ENCODE results near the gene TTLL13.
A peak's percentile ranks its signal among the peaks of the same experiment; 100 is the strongest.
"Not testable (repeated sequence)": the region's sequence is repeated elsewhere in the genome, so short reads cannot be mapped to it uniquely, and the experiment has no call there.

TTLL13 gene

GRCh38 chr15:90281637-90282036 lies 32.3 kb downstream of the TTLL13 start:
- DNase-seq (ENCODE audit: low spot score): not testable (repeated sequence)

DNA sequence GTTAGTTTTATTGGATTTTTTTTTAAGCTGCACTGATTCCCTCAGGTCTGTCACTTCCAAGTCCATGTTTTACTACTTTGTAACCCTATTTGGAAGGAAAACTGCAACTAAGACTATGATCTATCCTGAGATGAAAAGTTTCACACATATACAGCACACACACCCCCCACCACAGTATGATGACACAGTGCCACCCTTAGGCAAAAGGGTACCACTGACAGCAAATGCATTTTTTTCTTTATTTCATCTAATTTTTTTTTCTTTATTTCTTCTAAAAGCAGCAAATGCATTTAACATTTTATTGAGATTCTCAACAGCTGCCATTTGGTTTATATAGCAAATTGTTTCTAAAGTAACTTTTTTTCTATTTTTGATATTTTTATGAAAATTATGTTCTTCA lies 37.3 kb downstream of the TTLL13 start:
- DNase-seq (ENCODE audit: low spot score): no peak

DNA sequence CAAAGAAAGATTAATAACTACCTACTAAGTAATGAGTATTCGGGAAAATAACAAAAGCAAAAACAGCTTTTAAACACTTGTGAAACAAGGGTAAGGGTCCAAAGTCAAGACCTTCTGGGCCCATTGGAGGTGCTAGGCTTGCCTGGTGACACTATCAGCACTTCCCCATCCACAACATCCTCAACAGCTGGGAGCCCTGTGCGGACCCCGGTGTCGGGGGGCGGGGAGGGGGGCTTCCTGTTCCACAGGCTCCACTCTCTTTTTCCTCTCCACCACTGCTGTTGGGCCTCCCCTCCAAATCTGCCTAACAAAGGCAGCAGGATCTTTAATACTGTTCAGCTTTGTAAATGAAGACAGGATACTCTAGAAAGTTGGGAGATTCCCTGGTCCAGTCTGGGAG lies 37.7 kb downstream of the TTLL13 start:
- DNase-seq (ENCODE audit: low spot score): no peak

- DNase-seq (ENCODE audit: low spot score): no peak
Measured at GRCh38 chr15:90287946-90288345, 38.6 kb downstream of the TTLL13 start.

DNA sequence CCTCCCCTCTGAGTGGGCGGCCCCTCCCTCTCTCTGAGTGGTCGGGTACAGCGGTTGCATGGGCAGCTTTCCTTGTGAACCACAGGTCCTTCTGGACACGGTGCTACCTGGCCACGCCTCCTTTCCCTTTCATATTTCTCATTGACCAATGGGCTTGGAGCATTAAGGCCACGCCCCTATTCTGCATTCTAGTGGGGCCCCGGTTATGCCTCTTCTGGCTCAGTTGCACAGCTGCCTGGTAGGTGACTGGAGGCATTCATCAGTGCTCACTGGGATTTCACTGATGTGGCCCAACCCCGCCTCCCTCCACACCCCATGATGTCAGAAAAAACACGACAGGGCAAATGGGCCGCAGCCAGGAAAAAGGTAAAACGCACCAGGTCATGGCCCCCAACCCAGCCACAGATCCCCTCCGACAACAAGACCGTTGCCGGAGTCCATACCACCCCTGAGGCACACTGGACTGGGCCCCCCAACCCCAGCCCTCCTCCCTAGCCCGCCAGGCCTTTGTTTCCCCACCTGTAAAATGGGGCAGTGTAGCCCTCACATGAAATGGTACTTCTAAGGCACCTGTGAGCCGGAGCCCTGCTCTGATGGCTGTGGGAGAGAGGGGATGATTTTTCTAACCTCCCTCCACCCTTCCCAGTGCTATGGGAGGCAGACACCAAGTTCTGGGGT lies 42.5 kb downstream of the TTLL13 start:
- DNase-seq (ENCODE audit: low spot score): peak; percentile 27

DNA sequence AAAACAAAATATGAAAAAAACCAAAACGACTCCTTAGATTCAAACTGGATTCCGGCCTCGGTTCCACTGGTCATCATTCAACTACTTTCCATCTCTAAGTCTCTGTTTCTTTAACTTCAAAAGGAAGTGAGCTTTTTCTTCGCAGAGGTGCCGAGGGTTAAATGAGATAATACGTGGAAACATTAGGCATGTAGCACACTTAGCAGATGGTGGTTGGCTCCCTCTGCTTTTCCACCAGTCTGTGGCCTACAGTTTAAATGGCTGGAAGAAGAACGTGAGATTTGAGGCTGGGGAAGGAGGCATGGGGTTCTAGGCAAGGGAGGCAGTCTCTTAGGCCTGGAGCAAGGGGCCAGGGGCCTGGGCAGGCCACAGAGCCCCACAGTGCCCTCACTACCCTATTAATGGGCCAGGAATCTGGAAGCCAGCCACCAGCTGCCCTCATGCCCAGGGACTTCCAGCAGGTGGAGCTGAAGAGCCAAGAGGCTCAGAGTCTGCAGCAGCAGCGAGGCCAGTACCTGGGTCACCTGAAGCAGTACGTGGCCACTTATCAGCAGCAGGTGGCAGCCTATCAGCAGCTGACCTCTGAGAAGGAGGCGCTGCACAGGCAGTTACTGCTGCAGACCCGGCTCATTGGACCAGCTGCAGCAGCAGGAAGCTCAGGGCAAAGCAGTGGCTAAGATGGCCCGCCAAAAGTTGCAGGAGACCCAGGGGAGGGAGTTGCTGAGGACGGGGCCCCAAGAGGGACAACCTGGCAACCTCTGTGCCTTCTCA lies 43.9 kb downstream of the TTLL13 start:
- peak; percentile 31 for DNase-seq (ENCODE audit: low spot score)

GRCh38 chr15:90294159-90294558 lies 44.8 kb downstream of the TTLL13 start:
- DNase-seq (ENCODE audit: low spot score): no peak

- DNase-seq (ENCODE audit: low spot score): no peak
Measured at GRCh38 chr15:90294601-90295269, 45.4 kb downstream of the TTLL13 start.

DNA sequence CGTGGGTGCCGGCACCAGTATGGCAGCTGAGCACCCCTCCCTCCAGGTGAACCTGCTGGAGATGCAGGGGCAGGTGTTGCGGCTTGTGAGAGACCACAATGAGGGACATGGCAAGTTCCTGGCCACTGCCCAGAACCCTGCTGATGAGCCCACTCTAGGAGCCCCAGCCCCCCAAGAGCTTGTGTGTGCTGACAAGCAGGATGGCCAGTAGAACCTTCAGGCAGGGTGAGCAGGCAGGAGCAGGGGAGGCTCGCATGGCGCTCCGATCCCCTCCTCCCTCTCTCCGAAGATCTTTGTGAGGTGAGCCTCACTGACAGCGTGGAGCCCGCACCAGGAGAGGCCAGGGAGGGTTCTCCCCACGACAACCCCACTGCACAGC lies 45.9 kb downstream of the TTLL13 start:
- DNase-seq (ENCODE audit: low spot score): no peak

GRCh38 chr15:90296316-90296884 lies 47.0 kb downstream of the TTLL13 start:
- DNase-seq (ENCODE audit: low spot score): not testable (repeated sequence)

GRCh38 chr15:90297021-90297420 lies 47.7 kb downstream of the TTLL13 start:
- DNase-seq (ENCODE audit: low spot score): no peak

GRCh38 chr15:90300541-90300940 lies 51.2 kb downstream of the TTLL13 start:
- no peak for DNase-seq (ENCODE audit: low spot score)

- peak; percentile 31 for DNase-seq (ENCODE audit: low spot score)
Measured at GRCh38 chr15:90300988-90301706, 51.8 kb downstream of the TTLL13 start.

GRCh38 chr15:90301707-90302300 lies 52.4 kb downstream of the TTLL13 start:
- DNase-seq (ENCODE audit: low spot score): no peak

DNA sequence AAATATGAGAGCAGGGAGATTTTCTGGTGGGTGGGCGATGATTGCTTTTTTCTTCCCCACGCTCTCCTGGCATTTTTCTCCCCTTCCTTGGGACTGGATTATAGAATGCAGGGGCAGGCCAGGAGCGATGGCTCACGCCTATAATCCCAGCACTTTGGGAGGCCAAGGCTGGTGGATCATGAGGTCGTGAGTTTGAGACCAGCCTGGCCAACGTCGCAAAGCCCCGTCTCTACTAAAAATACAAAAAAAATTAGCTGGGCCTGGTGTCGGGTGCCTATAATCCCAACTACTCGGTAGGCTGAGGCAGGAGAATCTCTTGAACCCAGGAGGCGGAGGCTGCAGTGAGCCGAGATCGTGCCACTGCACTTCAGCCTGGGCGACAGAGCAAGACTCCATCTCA lies 56.0 kb downstream of the TTLL13 start:
- not testable (repeated sequence) for DNase-seq (ENCODE audit: low spot score)

DNA sequence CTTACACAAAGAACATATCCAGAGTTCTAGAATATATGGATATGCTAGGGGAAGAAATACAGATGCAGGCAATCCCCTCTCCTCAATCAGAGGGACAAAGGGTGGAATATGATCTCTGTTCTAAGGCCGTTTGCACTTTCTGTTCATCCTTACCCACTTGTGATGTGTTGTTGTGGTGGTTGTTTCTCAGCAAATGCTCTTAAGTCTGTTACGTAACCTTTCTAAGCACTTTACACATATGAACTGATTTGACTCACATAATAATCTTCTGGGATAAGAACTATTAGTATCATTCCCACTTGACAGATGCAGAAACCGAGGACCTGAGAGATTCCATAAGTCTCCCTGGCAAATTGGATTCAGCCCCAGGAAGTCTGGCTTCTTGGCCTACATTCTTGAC lies 56.6 kb downstream of the TTLL13 start:
- no peak for DNase-seq (ENCODE audit: low spot score)

- no peak for DNase-seq (ENCODE audit: low spot score)
Measured at GRCh38 chr15:90306560-90306959, 57.2 kb downstream of the TTLL13 start.

DNA sequence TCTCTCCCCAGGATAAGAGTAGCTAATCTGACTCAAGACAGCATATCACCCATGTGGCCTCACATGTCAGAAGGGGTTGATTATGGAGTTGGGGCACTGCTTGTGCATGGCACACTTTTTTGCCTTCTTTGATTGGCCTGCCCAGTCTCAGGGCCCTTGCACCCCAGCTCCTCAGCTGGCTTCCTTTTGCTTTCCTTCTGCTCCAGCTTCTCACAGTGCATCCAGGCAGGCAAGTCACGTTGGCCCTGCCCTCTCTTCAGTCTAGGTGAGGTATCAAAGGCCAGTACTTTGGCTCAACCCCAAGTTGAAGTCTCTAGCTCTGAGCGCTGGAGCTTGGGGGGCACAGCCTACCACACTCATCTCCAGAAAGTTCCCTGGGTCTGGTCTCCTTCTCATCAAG lies 58.3 kb downstream of the TTLL13 start:
- no peak for DNase-seq (ENCODE audit: low spot score)

DNA sequence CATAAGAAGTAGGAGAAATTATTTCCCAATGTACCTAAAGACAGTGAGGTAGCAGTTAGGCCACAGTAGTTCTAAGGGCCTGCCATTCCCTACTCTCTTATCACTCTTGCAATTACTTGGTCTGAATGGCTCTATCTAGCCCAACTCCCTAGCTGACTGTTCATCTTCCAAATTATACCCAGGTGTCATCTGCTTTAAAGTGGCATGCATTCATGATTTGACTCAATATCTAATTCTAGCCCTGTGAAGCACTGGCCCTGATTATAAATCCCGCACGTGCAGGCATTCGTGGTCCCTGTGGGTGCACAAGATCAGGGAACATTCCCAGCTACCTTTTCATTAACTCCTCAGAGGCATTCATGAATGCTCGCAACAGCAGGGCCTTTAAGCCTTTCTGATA lies 59.7 kb downstream of the TTLL13 start:
- no peak for DNase-seq (ENCODE audit: low spot score)
